BJ (cell line): ENCODE results near the gene ATP7A. TPM values are rescaled to one million over a fixed set of nuclear protein-coding genes. Genes with fewer than 3 reads are reported as not detected.
"Not testable (repeated sequence)": the region's sequence is repeated elsewhere in the genome, so short reads cannot be mapped to it uniquely, and the experiment has no call there.

Experiments
- CTCF ChIA-PET: fragments of 350-600 bp; formaldehyde crosslinking; extraction: SDS; loops from one replicate; lab custom pipeline; 2021; ENCODE audit warnings: antibody characterized with exemption, inconsistent platforms; lab: Yijun Ruan, JAX
- POLR2A ChIA-PET: fragments of 300-600 bp; sonication (Branson Sonifier 250); formaldehyde crosslinking; extraction: SDS; loops from one replicate; lab custom pipeline; 2021; ENCODE audit warnings: antibody characterized with exemption; lab: Charles Lee
- DNase-seq: peaks from one replicate; pipeline ENCODE4 v3.0.0-alpha.2; 2011; ENCODE audit warnings: low read depth
- H3K27me3 ChIP-seq: 2 replicates; pipeline ENCODE4 v1.6.0; 2011; ENCODE audit warnings: low read length; ENCODE audit not compliant: control insufficient read depth, insufficient read depth
- H3K36me3 ChIP-seq: 2 replicates; pipeline ENCODE4 v1.5.1; 2011; ENCODE audit warnings: low read length; ENCODE audit not compliant: control insufficient read depth, insufficient read depth
- H3K4me3 ChIP-seq: 2 replicates; pipeline ENCODE4 v1.5.1; 2011; ENCODE audit warnings: low read depth, mild to moderate bottlenecking, control low read depth, low read length
- polyA plus RNA-seq: library from polyadenylated mRNA; depleted of rRNA; stranded (reverse); fragments of >200 nt; gene quantifications from 2 replicates; pipeline ENCODE4 v1.2.3, GENCODE V29; 2011
- TF ChIP-seq, protein P1 (sequence below): IDR thresholded peaks from 2 replicates; pipeline ENCODE4 v1.5.1; 2011; ENCODE audit warnings: low read depth, mild to moderate bottlenecking, control low read depth, inconsistent platforms, low read length, moderate library complexity; ENCODE audit not compliant: insufficient read depth

ATP7A gene
- polyA plus RNA-seq, 1 experiment, result 2.4 TPM

DNA sequence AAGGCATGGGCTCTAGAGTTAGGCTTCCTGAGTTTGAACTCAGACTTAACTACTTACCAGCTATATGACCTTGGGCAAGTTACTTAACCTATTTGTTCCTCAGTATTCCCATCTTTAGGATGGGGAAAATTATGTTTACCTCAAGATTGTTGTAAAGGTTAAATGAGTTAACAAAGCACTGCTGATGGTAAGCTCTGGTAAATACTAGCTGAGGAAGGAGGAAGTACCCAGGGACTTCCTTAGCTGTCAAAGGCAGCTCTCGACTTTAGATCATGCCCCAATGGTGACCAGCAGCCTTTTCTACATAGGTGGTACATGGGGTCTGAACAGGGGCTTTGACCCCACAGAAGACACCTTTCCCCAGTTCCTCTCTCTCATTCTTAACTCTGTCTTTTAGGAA lies 20.1 kb downstream of the ATP7A start:
- no peak for DNase-seq
- Histone ChIP-seq H3K36me3 (no peaks in the 10 kb centered on the region), H3K27me3 (no peaks in the 10 kb centered on the region), H3K4me3 (no peak overlapping the region)
- CTCF ChIA-PET, result no interaction called here
- TF ChIP-seq, protein P1, sequence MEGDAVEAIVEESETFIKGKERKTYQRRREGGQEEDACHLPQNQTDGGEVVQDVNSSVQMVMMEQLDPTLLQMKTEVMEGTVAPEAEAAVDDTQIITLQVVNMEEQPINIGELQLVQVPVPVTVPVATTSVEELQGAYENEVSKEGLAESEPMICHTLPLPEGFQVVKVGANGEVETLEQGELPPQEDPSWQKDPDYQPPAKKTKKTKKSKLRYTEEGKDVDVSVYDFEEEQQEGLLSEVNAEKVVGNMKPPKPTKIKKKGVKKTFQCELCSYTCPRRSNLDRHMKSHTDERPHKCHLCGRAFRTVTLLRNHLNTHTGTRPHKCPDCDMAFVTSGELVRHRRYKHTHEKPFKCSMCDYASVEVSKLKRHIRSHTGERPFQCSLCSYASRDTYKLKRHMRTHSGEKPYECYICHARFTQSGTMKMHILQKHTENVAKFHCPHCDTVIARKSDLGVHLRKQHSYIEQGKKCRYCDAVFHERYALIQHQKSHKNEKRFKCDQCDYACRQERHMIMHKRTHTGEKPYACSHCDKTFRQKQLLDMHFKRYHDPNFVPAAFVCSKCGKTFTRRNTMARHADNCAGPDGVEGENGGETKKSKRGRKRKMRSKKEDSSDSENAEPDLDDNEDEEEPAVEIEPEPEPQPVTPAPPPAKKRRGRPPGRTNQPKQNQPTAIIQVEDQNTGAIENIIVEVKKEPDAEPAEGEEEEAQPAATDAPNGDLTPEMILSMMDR, result no peak
- POLR2A ChIA-PET, result no interaction called here

DNA sequence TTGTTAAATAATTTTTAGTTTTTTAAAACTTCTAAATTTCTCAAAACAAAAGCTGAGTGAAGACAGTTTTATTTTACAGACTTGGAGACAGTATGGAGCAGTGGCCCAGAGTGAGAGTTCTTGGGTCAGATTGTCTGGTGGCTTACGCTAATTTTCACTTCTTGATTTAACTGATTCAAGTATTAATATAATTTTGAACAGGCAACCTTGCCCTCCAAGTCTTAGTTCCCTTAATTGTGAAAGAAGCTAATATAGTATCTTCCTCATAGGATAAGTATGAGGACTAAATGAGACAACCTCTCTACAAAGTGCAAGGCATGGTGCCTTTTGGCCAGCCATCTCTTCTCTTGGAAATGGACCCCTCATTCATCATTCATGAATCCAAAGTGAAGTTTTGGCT lies 25.4 kb downstream of the ATP7A start:
- H3K36me3 ChIP-seq, result no peaks in the 10 kb centered on the region
- H3K4me3 ChIP-seq, result no peak overlapping the region
- CTCF ChIA-PET, result no interaction called here
- POLR2A ChIA-PET, result no interaction called here
- H3K27me3 ChIP-seq, result no peaks in the 10 kb centered on the region
- DNase-seq, result no peak
- TF ChIP-seq, protein P1, result no peak

DNA sequence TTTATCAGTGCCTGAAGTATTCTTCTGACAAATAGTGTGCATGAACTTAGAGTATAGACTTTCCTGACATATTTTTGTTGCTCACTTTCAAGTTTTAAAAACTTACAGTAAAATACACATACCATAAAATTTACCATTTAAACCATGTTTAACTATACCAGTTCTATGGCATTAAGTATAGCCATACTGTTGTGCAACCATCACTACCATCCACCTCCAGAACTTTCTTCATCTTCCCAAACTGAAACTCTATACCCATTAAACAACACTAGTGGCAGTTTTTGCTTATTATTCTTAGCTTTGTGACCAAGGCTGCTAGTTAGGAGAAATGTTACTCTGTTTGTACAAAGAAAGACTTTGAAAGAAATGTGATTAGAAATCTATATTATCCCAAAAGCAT lies 25.8 kb downstream of the ATP7A start:
- H3K36me3 ChIP-seq, result no peaks in the 10 kb centered on the region
- no peak for DNase-seq
- TF ChIP-seq, protein P1, result no peak
- H3K4me3 ChIP-seq, result no peak overlapping the region
- ChIA-PET CTCF (no interaction called here), POLR2A (no interaction called here)
- no peaks in the 10 kb centered on the region for H3K27me3 ChIP-seq

DNA sequence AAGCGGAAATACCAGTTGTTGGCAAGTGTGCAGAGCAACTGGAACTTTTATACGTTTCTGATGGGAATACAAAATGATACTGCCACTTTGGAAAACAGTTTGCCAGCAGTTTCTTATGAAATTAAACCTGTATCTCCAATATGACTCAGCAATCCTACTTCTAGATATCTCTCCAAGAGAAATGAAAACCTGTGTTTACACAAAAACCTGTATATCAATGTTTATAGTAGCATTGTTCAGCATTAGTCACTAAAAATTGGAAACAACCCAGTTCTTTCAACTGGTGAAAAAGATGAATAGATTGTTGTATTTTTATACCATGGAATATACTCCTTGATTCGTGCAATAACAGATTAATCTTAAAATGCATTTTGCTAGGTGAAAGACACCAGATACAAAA lies 26.8 kb downstream of the ATP7A start:
- TF ChIP-seq, protein P1, result no peak
- Histone ChIP-seq H3K4me3 (no peak overlapping the region), H3K36me3 (no peaks in the 10 kb centered on the region), H3K27me3 (no peaks in the 10 kb centered on the region)
- ChIA-PET CTCF (no interaction called here), POLR2A (no interaction called here)
- DNase-seq, result no peak

DNA sequence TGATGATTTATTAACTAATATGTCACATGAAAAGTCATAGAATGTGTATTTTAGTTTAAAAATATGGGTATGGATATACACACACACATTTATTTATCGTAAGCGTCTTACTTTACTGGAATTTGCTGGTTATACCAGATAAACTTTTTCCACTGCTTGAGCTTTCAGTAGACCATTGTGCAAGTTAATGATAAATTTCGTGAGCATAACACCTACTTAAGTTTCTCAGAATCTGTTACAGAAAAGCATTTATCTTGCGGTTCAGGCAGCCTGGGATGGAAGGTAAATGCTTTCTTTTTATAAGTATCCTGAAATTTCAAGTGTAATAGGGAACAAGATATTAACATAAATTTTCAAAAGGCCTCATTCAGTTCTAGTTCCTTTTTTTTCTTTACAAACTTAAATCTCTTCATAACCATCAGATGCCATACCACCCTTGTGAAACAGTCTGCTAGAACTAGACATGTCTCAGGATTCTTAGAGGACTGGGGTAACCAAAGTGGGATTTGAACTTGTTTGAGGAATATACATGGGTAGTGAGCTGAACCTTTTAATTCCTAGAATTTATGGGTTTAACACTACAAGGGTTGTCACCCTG lies 27.7 kb downstream of the ATP7A start:
- TF ChIP-seq, protein P1, result no peak
- Histone ChIP-seq H3K27me3 (no peaks in the 10 kb centered on the region), H3K36me3 (no peaks in the 10 kb centered on the region), H3K4me3 (no peak overlapping the region)
- ChIA-PET CTCF (interaction anchor here (0.7 kb wide), 1 partner anchor 37 kb away, joined by 3 read pairs; no protein-coding TSS in a partner anchor), POLR2A (no interaction called here)
- no peak for DNase-seq

DNA sequence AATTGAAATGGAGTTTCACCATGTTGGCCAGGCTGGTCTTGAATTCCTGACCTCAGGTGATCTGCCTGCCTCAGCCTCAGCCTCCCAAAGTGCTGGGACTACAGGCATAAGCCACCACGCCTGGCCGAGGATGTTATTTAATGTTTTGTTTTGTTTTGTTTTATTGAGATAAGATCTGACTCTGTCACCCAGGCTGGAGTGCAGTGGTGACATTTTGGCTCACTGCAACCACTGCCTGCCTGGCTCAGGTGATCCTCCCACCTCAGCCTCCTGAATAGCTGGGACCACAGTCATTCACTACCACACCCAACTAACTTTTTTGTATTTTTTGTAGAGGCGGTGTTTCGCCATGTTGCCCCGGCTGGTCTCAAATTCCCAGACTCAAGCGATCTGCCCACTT lies 34.5 kb downstream of the ATP7A start:
- CTCF ChIA-PET, H3K4me3 ChIP-seq, DNase-seq, H3K27me3 ChIP-seq, POLR2A ChIA-PET, H3K36me3 ChIP-seq: not testable (repeated sequence)
